Endothelial cell of umbilical vein (primary cell): Measurements from ENCODE around the gene SCAI.

Experiments used
- EZH2 ChIP-seq: IDR thresholded peaks from 2 replicates; pipeline ENCODE4 v1.6.1; 2012; ENCODE audit warnings: borderline replicate concordance, low read depth, mild to moderate bottlenecking, moderate library complexity, low read length, inconsistent platforms; ENCODE audit not compliant: severe bottlenecking
- POLR2A ChIP-seq: IDR thresholded peaks from 2 replicates; pipeline ENCODE4 v1.6.1; 2012; ENCODE audit warnings: low read depth, mild to moderate bottlenecking, control low read depth, low read length
- POLR2AphosphoS5 ChIP-seq: IDR thresholded peaks from 2 replicates; pipeline ENCODE4 v1.6.1; 2012; ENCODE audit warnings: low read depth, mild to moderate bottlenecking, control low read depth, low read length, moderate library complexity; ENCODE audit not compliant: insufficient read depth
- TF ChIP-seq, protein P1 (sequence below), 2 donors: IDR thresholded peaks; 1 replicate in 1 of 2; 2 replicates in 1 of 2; pipeline ENCODE4 v1.5.1; 2011; ENCODE audit warnings: low read length in 2 of 2, mild to moderate bottlenecking in 2 of 2, moderate library complexity in 2 of 2, control low read depth in 1 of 2, inconsistent platforms in 1 of 2, low read depth in 1 of 2; ENCODE audit not compliant: insufficient read depth in 1 of 2; ENCODE audit errors: extremely low read depth in 1 of 2

DNA sequence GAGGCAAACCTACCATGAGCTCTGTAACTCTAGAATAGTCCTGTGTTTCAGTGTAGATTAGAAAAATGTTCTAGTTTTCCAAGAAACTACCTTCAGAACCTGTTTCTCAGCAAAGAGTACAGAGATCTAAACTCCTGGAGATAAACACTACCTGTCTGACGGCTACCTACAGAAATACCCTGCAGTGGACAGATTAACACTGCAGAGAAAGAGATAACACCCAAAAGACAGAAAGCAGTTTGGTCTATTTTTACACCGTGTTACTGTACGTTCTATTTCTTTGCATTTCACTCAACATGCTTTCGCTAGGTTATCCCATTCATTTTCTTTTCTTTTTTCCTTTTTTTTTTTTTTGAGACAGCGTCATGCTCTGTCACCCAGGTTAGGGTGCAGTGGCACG lies 11.6 kb downstream of the SCAI start:
- TF ChIP-seq POLR2A (no peak), EZH2 (no peak), POLR2AphosphoS5 (no peak)
- TF ChIP-seq, protein P1, sequence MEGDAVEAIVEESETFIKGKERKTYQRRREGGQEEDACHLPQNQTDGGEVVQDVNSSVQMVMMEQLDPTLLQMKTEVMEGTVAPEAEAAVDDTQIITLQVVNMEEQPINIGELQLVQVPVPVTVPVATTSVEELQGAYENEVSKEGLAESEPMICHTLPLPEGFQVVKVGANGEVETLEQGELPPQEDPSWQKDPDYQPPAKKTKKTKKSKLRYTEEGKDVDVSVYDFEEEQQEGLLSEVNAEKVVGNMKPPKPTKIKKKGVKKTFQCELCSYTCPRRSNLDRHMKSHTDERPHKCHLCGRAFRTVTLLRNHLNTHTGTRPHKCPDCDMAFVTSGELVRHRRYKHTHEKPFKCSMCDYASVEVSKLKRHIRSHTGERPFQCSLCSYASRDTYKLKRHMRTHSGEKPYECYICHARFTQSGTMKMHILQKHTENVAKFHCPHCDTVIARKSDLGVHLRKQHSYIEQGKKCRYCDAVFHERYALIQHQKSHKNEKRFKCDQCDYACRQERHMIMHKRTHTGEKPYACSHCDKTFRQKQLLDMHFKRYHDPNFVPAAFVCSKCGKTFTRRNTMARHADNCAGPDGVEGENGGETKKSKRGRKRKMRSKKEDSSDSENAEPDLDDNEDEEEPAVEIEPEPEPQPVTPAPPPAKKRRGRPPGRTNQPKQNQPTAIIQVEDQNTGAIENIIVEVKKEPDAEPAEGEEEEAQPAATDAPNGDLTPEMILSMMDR (IDR thresholded peaks at IDR 0.05; ENCODE audit: extremely low read depth in 1 of 2, insufficient read depth in 1 of 2, low read depth in 1 of 2, low read length in 2 of 2) = no peak
